T-helper 2 cell treated with Interferon-gamma antibody and Interleukin-4, amounts not matched to agents 5 μg/mL and 100 μg/mL, for 36 hours (primary cell): Measurements from ENCODE around the gene GFY.

Experiments
- DNase-seq: peaks from one replicate; pipeline ENCODE4 v3.0.0; 2021; ENCODE audit warnings: low spot score
- H3K27ac Mint-ChIP-seq: one replicate; pipeline ENCODE4 v1.8.0; 2021; ENCODE audit warnings: mild to moderate bottlenecking, mixed read lengths
- H3K27me3 Mint-ChIP-seq: one replicate; pipeline ENCODE4 v1.8.0; 2021; ENCODE audit warnings: low read depth, mixed read lengths
- H3K36me3 Mint-ChIP-seq: one replicate; pipeline ENCODE4 v1.8.0; 2021; ENCODE audit warnings: low read depth, mixed read lengths
- H3K4me1 Mint-ChIP-seq: one replicate; pipeline ENCODE4 v1.8.0; 2021; ENCODE audit warnings: low read depth, mixed read lengths
- H3K4me3 Mint-ChIP-seq: one replicate; pipeline ENCODE4 v1.8.0; 2022; ENCODE audit warnings: mild to moderate bottlenecking, moderate library complexity, mixed read lengths
- H3K9me3 Mint-ChIP-seq: one replicate; pipeline ENCODE4 v1.8.0; 2021; ENCODE audit warnings: mixed read lengths

GFY gene

DNA sequence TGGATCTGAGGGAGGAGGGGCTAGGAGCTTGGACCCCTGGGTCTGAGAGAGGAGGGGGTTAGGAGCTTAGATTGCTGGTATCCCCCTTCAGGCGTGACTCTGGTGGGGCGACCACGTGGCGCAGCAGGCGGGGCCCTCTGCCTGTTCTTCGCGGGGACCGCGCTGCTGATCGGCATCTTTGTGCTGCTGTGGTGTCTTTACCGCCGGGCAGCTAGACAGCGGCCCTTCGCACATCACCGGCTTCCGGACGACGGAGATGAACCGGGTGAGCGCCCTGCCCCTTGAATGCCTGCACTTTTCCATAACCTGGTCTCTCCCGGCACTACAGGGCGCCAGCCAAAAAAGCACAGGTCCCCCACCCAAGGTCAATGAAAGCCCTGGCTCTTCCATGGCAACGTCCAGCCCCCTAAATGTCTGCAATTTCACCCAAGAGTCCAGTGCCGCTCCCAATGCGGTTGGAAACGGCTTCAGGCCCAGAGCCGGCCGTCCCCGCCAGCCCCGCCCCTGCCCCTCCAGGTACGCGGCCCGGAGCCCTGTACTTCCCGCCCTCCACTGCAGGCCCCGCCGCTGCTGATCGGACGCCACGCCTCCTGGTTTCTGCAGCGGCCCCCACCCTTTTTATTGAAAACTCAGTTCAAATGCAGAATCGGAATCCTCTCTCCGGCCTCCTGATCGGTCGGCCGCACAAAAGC lies 2.8 kb downstream of the GFY start:
- H3K36me3 Mint-ChIP-seq = no peaks in the 10 kb centered on the region
- peaks cover 85% of the 10 kb centered on the region for H3K27me3 Mint-ChIP-seq
- DNase-seq = peak; percentile 25
- H3K9me3 Mint-ChIP-seq = no peaks in the 10 kb centered on the region
- peaks cover 41% of the 10 kb centered on the region for H3K4me1 Mint-ChIP-seq
- peak overlapping the region; percentile 53 for H3K4me3 Mint-ChIP-seq
- H3K27ac Mint-ChIP-seq = no peak overlapping the region

DNA sequence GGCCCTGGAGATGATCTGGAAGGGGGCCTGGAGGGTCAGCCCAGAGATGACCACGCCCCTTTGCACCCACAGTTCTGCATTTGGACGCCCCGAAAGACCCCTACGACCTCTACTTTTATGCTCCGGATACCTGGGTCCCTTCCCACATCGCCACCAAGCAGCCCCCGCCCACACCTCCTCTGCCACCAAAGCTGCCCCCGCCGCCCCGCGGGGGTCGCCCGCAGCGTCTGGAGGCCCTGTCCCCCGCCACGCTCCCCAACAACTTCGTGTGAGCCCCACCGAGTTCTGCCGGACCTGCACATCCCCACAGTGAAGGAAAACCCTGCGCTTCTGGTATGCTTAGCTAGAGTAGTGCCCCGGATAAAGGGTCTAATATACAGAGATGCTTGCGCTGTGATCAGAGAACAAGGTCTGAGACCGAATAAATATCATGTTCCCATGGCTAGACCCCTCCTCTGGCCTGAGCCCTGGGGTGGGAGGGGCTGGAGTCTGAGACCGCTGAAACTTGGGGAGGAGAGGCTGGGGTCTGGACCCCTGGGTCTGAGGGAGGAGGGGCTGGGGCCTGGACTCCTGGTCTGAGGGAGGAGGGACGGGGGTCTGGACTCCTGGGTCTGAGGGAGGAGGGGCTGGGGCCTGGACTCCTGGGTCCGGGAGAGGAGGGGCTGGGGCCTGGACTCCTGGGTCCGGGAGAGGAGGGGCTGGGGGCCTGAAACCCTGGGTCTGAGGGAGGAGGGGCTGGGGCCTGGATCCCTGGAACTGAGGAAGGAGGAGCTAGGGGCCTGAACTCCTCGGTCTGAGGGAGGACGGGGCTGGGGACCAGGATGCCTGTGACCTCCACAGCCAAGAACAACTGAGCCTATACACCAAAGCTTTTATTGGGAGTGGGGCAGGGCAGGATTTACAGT lies 3.6 kb downstream of the GFY start:
- no peak for DNase-seq
- Mint-ChIP-seq H3K36me3 (no peaks in the 10 kb centered on the region), H3K9me3 (no peaks in the 10 kb centered on the region), H3K27me3 (peaks cover 87% of the 10 kb centered on the region), H3K27ac (no peak overlapping the region), H3K4me1 (peaks cover 36% of the 10 kb centered on the region), H3K4me3 (peak overlapping the region; percentile 53)

GRCh38 chr19:49430172-49430677 lies 5.0 kb downstream of the GFY start:
- DNase-seq = no peak
- H3K9me3 Mint-ChIP-seq = no peaks in the 10 kb centered on the region
- H3K4me3 Mint-ChIP-seq = no peak overlapping the region
- peaks cover 27% of the 10 kb centered on the region for H3K4me1 Mint-ChIP-seq
- H3K27me3 Mint-ChIP-seq = peaks cover 85% of the 10 kb centered on the region
- no peak overlapping the region for H3K27ac Mint-ChIP-seq
- no peaks in the 10 kb centered on the region for H3K36me3 Mint-ChIP-seq

- Mint-ChIP-seq H3K4me1 (peaks cover 33% of the 10 kb centered on the region), H3K4me3 (no peak overlapping the region), H3K27ac (no peak overlapping the region), H3K9me3 (no peaks in the 10 kb centered on the region), H3K36me3 (no peaks in the 10 kb centered on the region), H3K27me3 (peaks cover 85% of the 10 kb centered on the region)
- no peak for DNase-seq
Measured at GRCh38 chr19:49430678-49431329, 5.6 kb downstream of the GFY start.

- H3K4me1 Mint-ChIP-seq = peaks cover 36% of the 10 kb centered on the region
- H3K27ac Mint-ChIP-seq = no peak overlapping the region
- H3K4me3 Mint-ChIP-seq = no peak overlapping the region
- H3K36me3 Mint-ChIP-seq = no peaks in the 10 kb centered on the region
- peaks cover 85% of the 10 kb centered on the region for H3K27me3 Mint-ChIP-seq
- H3K9me3 Mint-ChIP-seq = no peaks in the 10 kb centered on the region
- DNase-seq = no peak
Measured at GRCh38 chr19:49431330-49431749, 6.2 kb downstream of the GFY start.

GRCh38 chr19:49432141-49433073 lies 7.2 kb downstream of the GFY start:
- Mint-ChIP-seq H3K4me1 (peaks cover 31% of the 10 kb centered on the region), H3K27me3 (peaks cover 85% of the 10 kb centered on the region), H3K4me3 (peak overlapping the region; percentile 42), H3K36me3 (no peaks in the 10 kb centered on the region), H3K27ac (no peak overlapping the region), H3K9me3 (no peaks in the 10 kb centered on the region)
- no peak for DNase-seq

DNA sequence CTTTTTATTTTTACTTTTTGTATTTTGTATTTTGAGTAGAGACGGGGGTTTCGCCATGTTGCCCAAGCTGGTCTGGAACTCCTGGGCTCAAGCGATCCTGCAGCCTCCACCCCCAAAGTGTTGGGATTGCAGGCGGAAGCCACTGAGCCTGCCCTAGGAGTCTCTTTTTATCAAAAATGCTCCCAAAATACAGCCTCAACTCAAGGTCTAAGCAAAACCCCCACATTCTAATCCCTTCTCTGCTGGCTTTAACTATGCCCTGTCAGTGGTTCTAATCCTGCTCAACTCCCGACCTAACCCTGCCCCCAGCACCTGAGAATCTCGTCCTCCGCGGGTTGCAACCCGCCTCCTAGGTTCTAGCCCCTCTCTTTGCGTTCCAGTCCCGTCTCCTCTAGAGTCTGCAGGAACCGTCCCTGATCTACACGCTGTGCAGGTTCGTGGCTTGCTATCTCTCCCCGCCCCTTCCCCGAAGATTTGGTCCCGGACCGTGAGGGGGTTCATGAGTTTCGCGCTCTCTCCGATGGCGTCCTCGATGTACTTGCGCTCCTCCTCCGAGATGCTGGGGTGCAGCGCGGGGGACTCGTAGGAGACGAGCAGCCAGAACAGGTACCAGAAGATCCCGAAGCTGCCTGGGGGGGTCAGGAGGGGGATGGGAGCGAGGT lies 8.2 kb downstream of the GFY start:
- no peak overlapping the region for H3K4me3 Mint-ChIP-seq
- H3K27me3 Mint-ChIP-seq = peaks cover 87% of the 10 kb centered on the region
- no peak for DNase-seq
- H3K4me1 Mint-ChIP-seq = peaks cover 26% of the 10 kb centered on the region
- H3K27ac Mint-ChIP-seq = no peak overlapping the region
- no peaks in the 10 kb centered on the region for H3K9me3 Mint-ChIP-seq
- H3K36me3 Mint-ChIP-seq = no peaks in the 10 kb centered on the region

GRCh38 chr19:49434907-49435583 lies 9.9 kb downstream of the GFY start:
- no peak for DNase-seq
- Mint-ChIP-seq H3K9me3 (no peaks in the 10 kb centered on the region), H3K27me3 (peaks cover 88% of the 10 kb centered on the region), H3K4me3 (no peak overlapping the region), H3K36me3 (no peaks in the 10 kb centered on the region), H3K27ac (no peak overlapping the region), H3K4me1 (peaks cover 24% of the 10 kb centered on the region)

DNA sequence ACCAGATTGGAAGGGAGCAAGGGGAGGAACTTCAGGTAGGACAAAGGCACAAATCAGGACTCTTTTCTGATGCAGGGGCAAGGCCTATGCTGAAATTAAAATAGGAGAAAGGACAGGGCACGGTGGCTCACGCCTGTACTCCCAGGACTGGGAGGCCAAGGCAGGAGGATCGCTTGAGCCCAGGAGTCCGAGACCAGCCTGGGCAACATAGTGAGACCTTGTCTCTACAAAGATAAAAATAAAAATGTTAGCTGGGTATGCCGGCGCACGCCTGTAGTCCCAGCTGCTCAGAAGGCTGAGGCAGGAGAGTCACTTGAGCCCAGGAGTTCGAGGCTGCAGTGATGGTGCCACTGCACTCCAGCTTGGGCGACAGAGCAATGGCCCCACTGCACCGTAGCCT lies 10.5 kb downstream of the GFY start:
- H3K27ac Mint-ChIP-seq = no peak overlapping the region
- no peak overlapping the region for H3K4me3 Mint-ChIP-seq
- DNase-seq = no peak
- H3K9me3 Mint-ChIP-seq = no peaks in the 10 kb centered on the region
- peaks cover 23% of the 10 kb centered on the region for H3K4me1 Mint-ChIP-seq
- peaks cover 90% of the 10 kb centered on the region for H3K27me3 Mint-ChIP-seq
- H3K36me3 Mint-ChIP-seq = no peaks in the 10 kb centered on the region

GRCh38 chr19:49436381-49437017 lies 11.3 kb downstream of the GFY start:
- peak; percentile 51 for DNase-seq
- Mint-ChIP-seq H3K9me3 (no peaks in the 10 kb centered on the region), H3K27ac (no peak overlapping the region), H3K27me3 (peaks cover 90% of the 10 kb centered on the region), H3K4me3 (no peak overlapping the region), H3K4me1 (peaks cover 26% of the 10 kb centered on the region), H3K36me3 (no peaks in the 10 kb centered on the region)

GRCh38 chr19:49437231-49437630 lies 12.0 kb downstream of the GFY start:
- Mint-ChIP-seq H3K27ac (no peak overlapping the region), H3K4me1 (peaks cover 30% of the 10 kb centered on the region), H3K36me3 (no peaks in the 10 kb centered on the region), H3K27me3 (peaks cover 92% of the 10 kb centered on the region), H3K4me3 (no peak overlapping the region), H3K9me3 (no peaks in the 10 kb centered on the region)
- DNase-seq = no peak

DNA sequence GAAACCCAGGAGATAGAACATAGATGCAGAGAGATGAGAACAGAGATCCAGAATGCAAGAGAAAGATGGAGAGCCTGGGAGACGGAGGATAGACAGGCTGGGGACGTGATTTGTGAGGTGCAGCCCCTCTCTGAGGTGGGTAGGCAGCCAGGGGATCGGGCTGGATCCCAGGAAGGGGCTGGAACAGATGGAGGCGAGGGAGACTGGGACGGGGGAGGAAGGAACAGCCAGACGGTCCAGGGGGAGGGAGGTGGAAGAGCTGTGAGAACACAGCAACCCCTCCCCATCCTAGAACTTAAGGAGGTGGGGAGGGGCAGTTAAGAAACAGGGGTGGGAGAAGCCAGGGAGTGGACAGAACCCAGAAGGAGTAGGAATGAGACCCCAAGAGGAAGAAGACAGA lies 13.1 kb downstream of the GFY start:
- H3K4me1 Mint-ChIP-seq = peaks cover 29% of the 10 kb centered on the region
- no peaks in the 10 kb centered on the region for H3K9me3 Mint-ChIP-seq

More for the DNA sequence above, 13.1 kb downstream of the GFY start:
- H3K4me3 Mint-ChIP-seq = no peak overlapping the region
- DNase-seq = no peak
- peaks cover 89% of the 10 kb centered on the region for H3K27me3 Mint-ChIP-seq
- no peak overlapping the region for H3K27ac Mint-ChIP-seq
- no peaks in the 10 kb centered on the region for H3K36me3 Mint-ChIP-seq
